Transverse colon (tissue), 4 donors: Measurements from ENCODE around the gene NACA. TPM values are rescaled to one million over a fixed set of nuclear protein-coding genes. Genes with fewer than 3 reads are reported as not detected.
"Not testable (repeated sequence)": the region's sequence is repeated elsewhere in the genome, so short reads cannot be mapped to it uniquely, and the experiment has no call there.

Experiments
- DNase-seq: peaks from one replicate; pipeline ENCODE4 v3.0.0-alpha.2; 2019
- H3K27ac ChIP-seq, 4 donors: fragments of 200-600 bp; sonication (generic); 2 replicates each; pipeline ENCODE4 v1.5.1; 2016 to 2018; ENCODE audit warnings: inconsistent platforms in 4 of 4
- H3K27me3 ChIP-seq: fragments of 200-600 bp; sonication (generic); 2 replicates; pipeline ENCODE4 v1.5.1; 2017; ENCODE audit warnings: inconsistent platforms
- H3K36me3 ChIP-seq, 4 donors: fragments of 200-600 bp; sonication (generic); 2 replicates each; pipeline ENCODE4 v1.5.1; 2017 to 2019; ENCODE audit warnings: inconsistent platforms in 4 of 4
- H3K4me1 ChIP-seq, 4 donors: fragments of 200-600 bp; sonication (generic); 2 replicates each; pipeline ENCODE4 v1.5.1; 2017 to 2020; ENCODE audit warnings: inconsistent platforms in 4 of 4
- H3K4me3 ChIP-seq, 4 donors: fragments of 200-600 bp; sonication (generic); 1 replicate in 1 of 4; 2 replicates in 3 of 4; pipeline versions ENCODE4 v1.5.1 to v1.6.1; 2017 to 2019; ENCODE audit warnings: inconsistent platforms in 4 of 4
- H3K9me3 ChIP-seq, 2 donors: fragments of 200-600 bp; sonication (generic); 2 replicates each; pipeline ENCODE4 v1.5.1; 2017 to 2019; ENCODE audit warnings: inconsistent platforms in 2 of 2
- CTCF ChIP-seq, 5 experiments: fragments of 200-600 bp in 3 of 5; fragments of 450-650 bp in 2 of 5; sonication (generic) in 3 of 5; IDR thresholded peaks; 1 replicate in 2 of 5; 2 replicates in 3 of 5; pipeline ENCODE4 v1.5.1; 2016 to 2017; ENCODE audit warnings: antibody characterized with exemption in 5 of 5, inconsistent platforms in 3 of 5, mild to moderate bottlenecking in 2 of 5, moderate library complexity in 1 of 5
- EP300 ChIP-seq: sonication (generic); formaldehyde crosslinking; IDR thresholded peaks from one replicate; pipeline ENCODE4 v1.6.1; 2017; ENCODE audit warnings: antibody characterized with exemption, low read depth
- POLR2A ChIP-seq: fragments of 450-650 bp; IDR thresholded peaks from one replicate; pipeline ENCODE4 v1.6.1; 2016; ENCODE audit warnings: antibody characterized with exemption, mild to moderate bottlenecking, moderate library complexity
- POLR2AphosphoS5 ChIP-seq, 3 donors: sonication (generic); formaldehyde crosslinking; IDR thresholded peaks; one replicate each; pipeline ENCODE4 v1.6.1; 2016; ENCODE audit warnings: antibody characterized with exemption in 3 of 3
- WGBS, 2 donors: methylation state at CpG; one replicate each; pipeline ENCODE4 v1.1.5; 2018; ENCODE audit warnings: low coverage in 1 of 2; 5-methylcytosine and 5-hydroxymethylcytosine counted together
- in situ Hi-C, 4 donors: fragments of 200-750 bp; cut with MboI; loops; one replicate each; pipeline versions ENCODE4 v1.15.0 to v1.15.1; 2017; ENCODE audit warnings: low sequenced_read_pairs in 3 of 4, low pct_ligation_motif_present in 1 of 4, low pct_unique_long_range_greater_than_20kb in 1 of 4
- intact Hi-C: fragments of 100-400 bp; cut with DNase I; formaldehyde crosslinking; loops from one replicate; pipeline ENCODE4 v1.15.1; 2023; ENCODE audit warnings: low total_unique reads
- total RNA-seq, 4 donors: library from RNA; depleted of rRNA; stranded (reverse); fragments of >200 nt; gene quantifications; one replicate each; pipeline ENCODE4 v1.1.0, GENCODE V29; 2016

Gene NACA
- total RNA-seq, 4 donors from 2014 or later, result 187 to 1,049 (median 756) TPM

DNA sequence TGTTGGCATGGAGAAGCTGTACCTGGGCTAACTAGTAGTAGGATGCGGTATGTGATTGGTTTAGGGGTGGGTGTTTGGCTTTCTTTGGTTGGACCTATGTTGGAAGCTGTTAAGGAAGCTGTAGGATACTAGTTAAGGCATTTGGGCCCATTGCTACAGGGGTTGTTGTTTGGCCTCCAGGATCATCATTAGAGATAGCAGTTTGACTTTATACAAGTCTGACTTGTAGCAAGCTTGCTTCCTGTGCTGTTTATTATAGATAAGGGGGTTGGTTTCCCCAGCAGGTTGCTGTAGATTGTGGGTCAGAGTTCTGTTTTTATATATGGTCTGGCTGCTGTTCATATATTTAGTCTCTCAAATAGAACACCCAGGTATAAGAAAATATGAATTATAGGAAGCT lies 28.5 kb upstream of the NACA start:
- no peak for TF ChIP-seq CTCF (IDR thresholded peaks at IDR 0.05)
- TF ChIP-seq EP300, result no peak
- TF ChIP-seq POLR2AphosphoS5 (IDR thresholded peaks at IDR 0.05), result no peak
- TF ChIP-seq POLR2A, result no peak

DNA sequence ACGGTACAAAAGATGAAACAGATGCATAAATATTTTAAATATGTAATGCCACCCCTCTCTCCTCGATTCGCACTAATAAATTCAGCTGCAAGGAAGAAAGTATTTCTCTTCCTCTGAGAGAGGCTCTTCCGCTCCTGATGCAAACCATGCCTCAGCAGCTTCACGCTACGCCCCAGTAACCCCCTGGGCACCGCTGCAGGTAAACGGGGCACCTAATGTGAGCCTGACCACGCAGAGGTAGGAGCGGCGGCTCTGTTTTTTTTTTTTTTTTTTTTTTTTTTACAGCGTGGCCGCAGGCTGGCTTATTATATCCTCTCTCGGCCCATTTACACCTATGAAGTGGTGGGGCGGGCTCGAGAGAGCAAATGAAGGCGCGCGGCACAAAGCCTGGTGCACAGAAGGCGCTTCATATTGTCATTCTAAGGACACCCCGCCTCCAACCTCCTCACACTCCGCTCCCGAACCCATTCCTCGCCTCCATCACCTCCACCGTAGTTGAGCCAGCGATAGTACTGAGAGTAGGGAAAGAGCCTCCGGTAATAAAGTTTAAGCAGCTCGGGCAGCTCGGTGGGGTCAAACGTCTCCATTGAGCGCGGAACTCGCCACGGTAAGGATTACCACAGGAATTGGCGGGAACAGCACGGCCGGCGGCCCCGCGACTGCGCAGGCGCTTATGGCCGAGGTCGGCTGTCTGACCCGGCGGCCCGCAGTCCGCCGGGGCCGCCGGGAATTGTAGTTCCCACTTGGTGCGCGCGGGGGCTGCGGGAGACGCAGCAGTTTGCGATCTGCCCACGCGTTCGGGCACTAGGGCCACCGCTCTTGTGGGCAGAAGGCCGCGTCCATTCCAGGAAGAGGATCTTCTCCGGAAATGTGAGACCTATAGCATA lies 26.9 kb upstream of the NACA start, which contains the start of gene PRIM1:
TSS of gene PRIM1 (minus strand) at position 612 of the 887 bp plus-strand sequence. CDS start at position 587, 25 bp downstream.
- peak; percentile 25 to 49 (median 42) for TF ChIP-seq POLR2AphosphoS5 (IDR thresholded peaks at IDR 0.05)
- TF ChIP-seq CTCF (IDR thresholded peaks at IDR 0.05), result peak in 4 of 5 experiments; percentile 25 to 60 (median 48)
- TF ChIP-seq POLR2A, result peak; percentile 33
- TF ChIP-seq EP300, result no peak
- WGBS, 2 donors, result 0 to 5% methylated on average over 5 to 57 of the region's 64 CpGs
- DNase-seq, result peak; percentile 87
- Histone ChIP-seq H3K4me1 (peaks cover 0 to 17% (median 9%) of the 10 kb centered on the region in 4 donors), H3K36me3 (no peaks in the 10 kb centered on the region), H3K27me3 (no peaks in the 10 kb centered on the region), H3K9me3 (no peaks in the 10 kb centered on the region), H3K4me3 (peak within 1 kb of the TSS; percentile 8 to 89 (median 74)), H3K27ac (peak within 1 kb of the TSS; percentile 80 to 90 (median 83))
- intact Hi-C loops (no loop called here), in situ Hi-C loops (loop anchor here in 1 of 4 donors (10.0 to 25.0 kb wide), 2 partner anchors 243 to 435 kb away; a partner anchor contains a TSS)

More for the DNA sequence above, 28.5 kb upstream of the NACA start:
- Histone ChIP-seq H3K27me3 (no peaks in the 10 kb centered on the region), H3K36me3 (no peaks in the 10 kb centered on the region), H3K9me3 (peaks cover 0 to 2% of the 10 kb centered on the region in 2 donors), H3K27ac (no peak overlapping the region), H3K4me3 (no peak overlapping the region), H3K4me1 (peaks cover 0 to 17% (median 9%) of the 10 kb centered on the region in 4 donors)
- DNase-seq, result no peak
- in situ Hi-C loops, result loop anchor here in 1 of 4 donors (10.0 to 25.0 kb wide), 2 partner anchors 241 to 434 kb away; a partner anchor contains a TSS
- 91 to 100% methylated on average over 1 of the region's 1 CpG for WGBS, 2 donors
- intact Hi-C loops, result no loop called here

DNA sequence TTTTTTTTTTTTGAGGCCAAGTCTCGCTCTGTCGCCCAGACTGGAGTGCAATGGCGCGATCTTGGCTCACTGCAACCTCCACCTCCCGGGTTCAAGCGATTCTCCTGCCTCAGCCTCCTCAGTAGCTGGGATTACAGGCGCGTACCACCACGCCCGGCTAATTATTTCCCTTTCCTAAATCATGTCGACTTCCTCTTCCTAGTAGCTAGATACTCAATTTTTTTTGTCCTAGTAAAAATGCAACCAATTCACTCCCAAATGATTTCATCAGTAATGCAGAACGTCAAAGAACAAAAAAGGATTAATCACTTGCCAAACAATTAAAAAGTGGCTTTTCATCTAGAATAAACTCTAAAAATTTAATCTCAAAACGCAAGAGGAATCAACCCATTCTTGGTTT lies 25.5 kb upstream of the NACA start:
- H3K4me3 ChIP-seq, H3K36me3 ChIP-seq, intact Hi-C loops, H3K27me3 ChIP-seq, H3K9me3 ChIP-seq, DNase-seq: not testable (repeated sequence)
- H3K27ac ChIP-seq, result peak overlapping the region in 3 of 4 donors; percentile 80 to 90 (median 84)
- in situ Hi-C loops, result loop anchor here in 1 of 4 donors (10.0 to 25.0 kb wide), 2 partner anchors 244 to 437 kb away; a partner anchor contains a TSS
- WGBS, 2 donors, result 84 to 94% methylated on average over 9 to 13 of the region's 13 CpGs
- H3K4me1 ChIP-seq, result peaks cover 0 to 17% (median 9%) of the 10 kb centered on the region in 4 donors

GRCh38 chr12:56749853-56750252 lies 24.8 kb upstream of the NACA start:
- intact Hi-C loops, result no loop called here
- in situ Hi-C loops, result loop anchor here in 1 of 4 donors (10.0 to 25.0 kb wide), 2 partner anchors 245 to 437 kb away; a partner anchor contains a TSS
- DNase-seq, result no peak
- Histone ChIP-seq H3K4me3 (no peak overlapping the region), H3K27ac (peak overlapping the region in 1 of 4 donors; percentile 29), H3K36me3 (no peaks in the 10 kb centered on the region), H3K9me3 (no peaks in the 10 kb centered on the region), H3K4me1 (peaks cover 0 to 17% (median 9%) of the 10 kb centered on the region in 4 donors), H3K27me3 (no peaks in the 10 kb centered on the region)
- TF ChIP-seq EP300 (no peak), POLR2A (no peak), CTCF (IDR thresholded peaks at IDR 0.05) (no peak), POLR2AphosphoS5 (IDR thresholded peaks at IDR 0.05) (no peak)
